Measurements from ENCODE around the gene JPH2. TPM values are rescaled to one million over a fixed set of nuclear protein-coding genes. Genes with fewer than 3 reads are reported as not detected.

Gene JPH2
- total RNA-seq, 2 donors from 2014 or later, result 78.3 to 93.5 TPM

DNA sequence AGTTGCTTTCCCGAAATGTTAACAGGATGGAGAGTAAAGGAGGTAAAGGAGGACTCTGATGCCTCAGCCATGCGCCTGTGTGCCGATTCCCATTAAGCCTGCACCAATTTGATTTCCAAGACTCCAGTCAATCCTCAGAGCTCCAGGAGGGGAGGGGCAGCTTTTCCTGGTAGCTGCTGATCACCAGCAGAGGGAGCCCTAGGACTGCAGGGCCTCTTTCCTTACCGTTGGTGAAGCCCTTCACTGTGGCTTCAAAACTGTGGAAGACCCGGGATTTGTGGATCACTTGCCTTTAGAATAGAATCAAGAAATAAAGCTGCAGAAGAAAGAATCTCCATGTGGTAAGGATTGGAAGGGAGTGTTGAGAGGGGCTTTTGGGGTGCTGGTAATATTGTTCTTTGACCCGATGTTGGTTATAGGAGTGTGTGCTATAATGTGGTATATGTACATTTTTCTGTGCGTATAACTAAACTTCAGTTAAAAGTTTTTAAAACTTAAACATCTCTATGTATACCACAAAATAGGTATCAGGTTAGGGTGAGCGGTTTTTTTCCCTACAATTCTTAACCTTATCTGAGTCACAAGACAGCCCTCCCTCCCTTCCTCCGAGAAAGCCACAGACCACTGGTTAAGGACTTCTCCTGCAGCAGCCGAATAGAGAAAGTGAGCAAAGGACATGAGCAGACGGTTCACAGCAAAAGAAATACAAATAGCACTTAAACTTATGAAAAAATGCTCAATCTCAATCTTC is 30.5 kb upstream of the JPH2 start:
- DNase-seq (peak; percentile 71), ATAC-seq (peak; percentile 68 to 77)
- intact Hi-C loops (cut with DNase I), result loop anchor here (1.0 to 10.0 kb wide), 7 partner anchors 94 to 517 kb away; partner anchors contain the start of genes FITM2 (in 2 of the 2) and TTPAL (in 1 of the 2)

DNA sequence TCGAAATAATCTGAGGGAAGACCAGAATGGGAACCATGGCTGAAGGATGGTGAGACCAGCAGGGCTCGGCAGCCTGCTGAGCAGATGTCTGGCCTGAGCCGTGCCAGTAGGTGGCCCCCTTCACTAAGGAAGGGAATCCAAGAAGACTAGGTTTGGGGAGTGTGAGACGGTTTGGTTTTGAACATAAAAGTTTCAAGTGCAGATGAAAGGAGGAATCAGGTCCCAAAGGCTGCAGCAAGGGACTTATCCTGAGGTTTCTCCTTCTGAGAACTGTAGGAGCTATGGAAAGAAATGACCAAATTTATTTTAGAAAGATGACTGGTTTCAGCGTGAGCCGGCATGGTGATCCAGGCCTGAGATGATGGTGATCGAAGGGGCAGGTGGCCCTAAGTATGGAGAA is 28.1 kb upstream of the JPH2 start:
- DNase-seq (peak; percentile 67), ATAC-seq (peak in 1 of 2 donors; percentile 21)
- intact Hi-C loops (cut with DNase I), result loop anchor here (5.0 to 10.0 kb wide), 5 partner anchors 97 to 520 kb away; partner anchors contain the start of genes FITM2 (in 1 of the 2) and TTPAL (in 1 of the 2)

DNA sequence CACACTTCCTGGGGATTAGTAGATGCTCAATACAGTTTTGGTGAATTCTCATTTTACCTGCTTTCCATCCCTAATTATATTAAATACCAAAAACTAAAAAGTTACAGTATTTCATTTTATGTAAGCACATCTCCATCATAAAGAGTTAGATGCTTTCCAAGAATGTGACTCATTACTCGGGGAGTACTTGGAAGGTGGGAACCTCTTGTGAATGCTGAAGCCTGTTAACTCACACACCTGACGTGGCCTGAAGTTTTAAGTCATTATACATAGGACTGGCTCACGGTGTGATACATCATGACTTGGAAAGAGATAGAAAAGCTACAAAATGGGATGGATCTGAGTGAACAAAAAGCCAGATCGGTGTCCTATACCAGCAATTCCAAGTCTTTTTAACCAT is 25.8 kb upstream of the JPH2 start:
- intact Hi-C loops (cut with DNase I), result loop anchor here (10.0 kb wide), 2 partner anchors 262 to 522 kb away; partner anchors contain the start of gene TTPAL (in 1 of the 2)
- DNase-seq (no peak), ATAC-seq (no peak)

DNA sequence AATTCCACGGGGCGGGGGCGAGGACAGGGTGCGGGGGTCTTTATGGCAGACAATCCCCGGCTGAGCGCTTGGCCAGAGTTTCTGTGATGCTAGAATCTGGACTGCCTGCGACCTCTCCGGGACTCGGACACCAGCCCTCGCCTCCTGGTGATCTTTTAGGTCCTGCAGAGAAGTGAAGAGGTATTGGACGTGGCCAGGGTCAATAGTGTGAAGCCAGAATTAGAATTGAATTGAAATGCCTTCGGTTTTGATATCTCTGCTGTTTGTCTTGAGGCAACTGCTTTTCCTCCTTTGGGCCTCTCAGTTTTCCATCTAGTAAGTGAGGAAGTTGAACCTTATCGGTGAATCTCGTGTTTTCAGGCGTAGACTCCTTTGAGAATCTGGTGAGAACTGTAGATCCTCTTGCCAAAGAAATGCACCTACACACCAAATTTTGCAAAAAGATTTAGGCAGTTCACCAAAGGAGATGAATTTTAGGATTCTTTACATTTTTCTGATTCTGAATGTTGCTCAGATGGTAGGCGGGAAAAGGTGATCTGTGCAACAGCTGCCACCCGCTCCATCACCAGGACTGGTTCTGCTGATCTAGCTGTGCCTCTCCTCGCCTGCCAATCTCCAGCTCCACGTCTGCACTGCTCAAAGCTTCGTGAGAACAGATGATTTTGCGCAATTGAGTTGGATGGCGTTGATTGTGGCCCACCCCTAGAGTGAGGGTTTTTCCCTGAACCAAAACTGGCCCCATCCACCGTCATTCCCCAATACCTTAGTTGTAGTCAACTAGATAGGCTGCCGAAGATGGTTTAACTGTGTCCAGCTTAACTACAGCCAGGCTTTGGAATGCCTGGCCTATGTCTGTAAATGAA is 24.4 kb upstream of the JPH2 start:
- DNase-seq (no peak), ATAC-seq (no peak)
- intact Hi-C loops (cut with DNase I), result loop anchor here (10.0 kb wide), 2 partner anchors 263 to 523 kb away; partner anchors contain the start of gene TTPAL (in 1 of the 2)

DNA sequence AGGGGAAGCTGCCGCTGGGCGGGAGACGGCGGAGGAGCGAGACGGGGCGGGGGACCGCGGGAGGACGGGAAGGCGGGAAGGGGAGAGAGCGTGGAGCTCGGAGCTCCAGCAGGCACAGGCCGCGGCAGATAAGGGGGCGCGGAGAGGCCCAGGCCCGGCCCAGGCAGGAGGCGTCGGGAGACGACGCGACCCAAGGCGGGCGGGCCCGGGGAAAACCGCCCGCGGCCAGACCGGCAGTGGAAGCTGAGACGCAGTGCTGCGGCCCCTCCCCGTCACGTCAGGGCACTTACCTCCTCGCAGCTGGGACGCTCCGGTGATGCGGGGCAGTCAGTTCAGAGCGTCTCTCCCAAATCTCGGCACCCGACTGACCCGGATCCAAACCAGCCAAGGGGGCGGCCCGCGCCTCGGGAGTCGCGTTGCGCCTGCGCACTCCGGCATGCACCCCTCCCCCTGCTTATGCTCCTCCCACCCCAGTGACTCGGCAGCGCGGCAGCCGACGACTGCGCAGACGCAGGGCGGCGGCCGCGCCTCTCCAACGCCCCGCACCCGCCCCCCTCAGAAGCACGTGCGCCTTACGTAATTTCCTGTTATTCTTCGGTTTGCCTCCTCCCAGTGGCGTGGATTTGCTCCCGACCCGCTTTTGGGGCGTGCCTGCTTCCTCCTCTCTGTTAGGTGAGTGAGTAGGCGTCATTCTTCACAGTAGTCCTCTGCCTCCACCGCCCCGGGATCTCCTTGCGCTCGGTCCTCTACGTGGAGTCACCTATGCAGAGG is 23.6 kb upstream of the JPH2 start, which contains the start of gene OSER1:
Gene OSER1, minus strand, starts transcription at position 366 of the 771 bp plus-strand sequence. CDS start 3,814 bp downstream, outside the sequence.
- peak; percentile 94 to 95 for ATAC-seq
- intact Hi-C loops (cut with DNase I), result loop anchor here (10.0 kb wide), 2 partner anchors 264 to 524 kb away; partner anchors contain the start of gene TTPAL (in 1 of the 2)
- DNase-seq, result peak; percentile 96

DNA sequence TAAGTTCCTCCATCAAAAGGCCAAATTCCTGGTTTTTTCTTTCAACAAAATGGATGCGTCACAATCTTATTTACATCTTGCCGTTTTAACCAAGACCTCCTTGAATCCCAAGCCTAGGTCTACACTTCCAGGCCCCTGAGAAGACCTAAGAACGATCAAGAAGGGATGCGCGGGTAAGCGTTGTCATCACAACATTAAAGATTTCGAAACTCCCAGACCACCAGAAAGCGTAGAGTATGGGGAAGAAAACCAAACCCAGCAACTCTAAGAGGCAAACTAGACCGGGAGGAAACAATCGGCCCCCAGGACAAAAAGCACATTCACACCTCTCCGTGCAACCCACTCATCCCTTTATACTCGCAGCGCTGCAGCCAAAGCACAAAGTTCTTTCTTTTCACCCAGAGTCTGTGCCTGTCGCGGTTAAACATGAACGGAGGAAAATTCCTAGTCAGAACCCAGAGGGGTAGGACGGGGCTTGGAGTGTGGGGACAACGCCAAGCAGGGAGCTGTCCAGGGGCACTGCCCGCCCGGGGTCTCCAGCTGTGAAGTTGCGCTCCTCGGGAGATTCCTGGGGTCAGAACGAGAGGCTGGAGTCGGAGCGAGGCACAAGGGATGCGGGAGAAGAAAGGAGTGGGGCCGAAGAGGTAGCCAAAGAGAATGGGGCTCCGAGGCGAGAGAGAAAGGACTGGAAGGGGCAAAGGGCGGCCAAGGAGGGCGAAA is 22.9 kb upstream of the JPH2 start:
- DNase-seq (peak; percentile 37), ATAC-seq (peak; percentile 10)
- intact Hi-C loops (cut with DNase I), result loop anchor here (10.0 kb wide), 2 partner anchors 265 to 525 kb away; partner anchors contain the start of gene TTPAL (in 1 of the 2)

DNA sequence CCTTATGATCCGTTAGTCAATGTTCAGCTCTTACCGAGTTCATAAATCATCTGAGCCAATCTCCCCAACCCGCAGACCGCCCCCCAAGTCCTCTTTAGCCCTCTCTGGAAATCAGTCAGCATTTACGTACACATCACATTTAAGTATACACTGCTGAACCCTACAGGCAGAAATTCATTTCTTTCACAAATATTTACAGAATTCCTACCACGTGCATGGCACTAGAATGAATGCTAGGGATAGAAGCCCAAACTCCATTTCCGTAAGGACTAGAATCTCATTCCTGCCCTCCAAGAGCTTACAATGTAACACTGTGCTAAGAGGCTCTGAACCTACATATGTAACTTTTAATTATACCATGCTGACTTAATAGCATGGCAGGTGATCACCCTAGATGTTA is 21.8 kb upstream of the JPH2 start:
- ATAC-seq, result no peak

DNA sequence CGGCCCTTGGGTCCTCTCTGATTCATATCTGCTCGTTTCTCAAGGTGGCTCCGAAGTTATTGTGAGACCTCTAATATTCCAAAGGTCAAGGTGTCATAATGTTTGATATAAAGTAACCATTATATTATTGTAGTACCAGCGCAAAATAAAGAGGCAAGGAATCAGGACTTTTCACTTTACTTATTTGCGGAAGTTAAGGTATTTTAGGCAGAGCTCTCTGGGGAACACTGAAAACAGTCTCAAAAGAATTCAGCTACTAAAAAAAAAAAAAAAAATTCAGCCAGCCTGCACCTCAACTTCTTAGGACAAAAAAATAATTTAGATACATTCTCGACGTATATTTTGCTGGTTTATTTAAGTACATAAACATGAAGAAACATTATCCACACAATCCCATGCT is 21.2 kb upstream of the JPH2 start:
- ATAC-seq, result no peak
- no peak for DNase-seq
- intact Hi-C loops (cut with DNase I), result no loop called here

More for the DNA sequence above, 21.8 kb upstream of the JPH2 start:
- no peak for DNase-seq
- intact Hi-C loops (cut with DNase I), result no loop called here

DNA sequence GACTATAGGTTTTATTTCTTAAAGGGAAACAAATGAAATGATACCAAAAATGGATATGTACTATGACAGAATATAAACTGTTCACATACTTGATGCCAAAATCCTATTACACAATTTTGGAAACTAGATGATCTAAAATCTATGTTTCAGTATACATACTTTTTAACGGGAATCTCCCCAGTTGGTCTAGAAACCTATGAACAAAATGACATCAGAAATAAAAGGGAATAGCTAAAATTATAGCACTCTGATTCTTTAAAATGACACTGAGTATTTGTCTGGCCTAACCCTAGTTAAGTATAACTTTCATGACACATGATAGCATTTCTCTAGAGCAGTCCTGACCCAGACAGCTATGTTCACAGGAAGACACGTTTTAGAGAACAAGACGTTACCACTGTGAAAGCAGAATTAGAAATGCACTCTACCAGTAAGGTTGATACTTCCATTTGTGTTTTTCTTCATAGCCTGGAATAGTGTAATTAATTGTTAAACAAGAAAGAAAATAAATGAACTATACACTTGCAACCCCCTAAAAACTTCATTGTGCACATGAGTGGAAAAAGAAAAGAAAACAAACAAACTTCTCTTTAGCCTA is 20.2 kb upstream of the JPH2 start:
- ATAC-seq (no peak), DNase-seq (no peak)
- intact Hi-C loops (cut with DNase I), result no loop called here

DNA sequence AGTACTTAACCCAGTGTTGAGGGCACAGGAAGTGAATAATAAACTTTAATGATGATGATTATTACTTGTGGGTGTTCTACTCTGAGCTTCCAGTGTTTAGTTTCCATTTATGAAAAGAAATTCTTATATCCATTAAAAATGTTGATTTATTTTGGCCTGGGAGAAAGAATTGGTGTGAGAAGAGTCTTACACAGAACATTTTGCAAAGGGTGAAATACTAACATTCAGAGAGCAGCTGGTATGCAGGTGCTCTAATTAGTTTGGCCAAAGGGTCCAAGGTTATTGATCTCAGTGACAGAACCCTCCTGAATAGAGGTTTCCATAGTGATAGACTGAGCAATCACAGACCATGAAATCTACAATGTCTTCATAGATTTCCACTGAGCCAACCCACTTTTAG is 19.1 kb upstream of the JPH2 start:
- intact Hi-C loops (cut with DNase I), result no loop called here
- ATAC-seq, result no peak

DNA sequence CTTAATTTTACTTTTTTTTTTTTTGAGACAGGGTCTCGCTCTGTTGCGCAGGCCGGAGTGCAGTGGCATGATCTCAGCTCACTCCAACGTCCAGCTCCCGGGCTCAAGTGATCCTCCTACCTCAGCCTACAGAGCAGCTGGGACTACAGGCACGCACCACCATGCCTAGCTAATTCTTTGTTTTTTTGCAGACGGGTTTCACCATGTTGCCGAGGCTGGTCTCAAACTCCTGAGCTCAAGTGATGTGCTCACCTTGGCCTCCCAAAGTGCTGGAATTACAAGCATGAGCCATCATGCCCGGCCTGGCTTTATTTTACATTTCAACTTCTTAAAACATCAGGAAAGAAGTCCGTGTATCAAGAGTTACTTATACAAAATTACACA is 17.8 kb upstream of the JPH2 start:
- intact Hi-C loops (cut with DNase I), result no loop called here

More for the DNA sequence above, 19.1 kb upstream of the JPH2 start:
- DNase-seq, result no peak

DNA sequence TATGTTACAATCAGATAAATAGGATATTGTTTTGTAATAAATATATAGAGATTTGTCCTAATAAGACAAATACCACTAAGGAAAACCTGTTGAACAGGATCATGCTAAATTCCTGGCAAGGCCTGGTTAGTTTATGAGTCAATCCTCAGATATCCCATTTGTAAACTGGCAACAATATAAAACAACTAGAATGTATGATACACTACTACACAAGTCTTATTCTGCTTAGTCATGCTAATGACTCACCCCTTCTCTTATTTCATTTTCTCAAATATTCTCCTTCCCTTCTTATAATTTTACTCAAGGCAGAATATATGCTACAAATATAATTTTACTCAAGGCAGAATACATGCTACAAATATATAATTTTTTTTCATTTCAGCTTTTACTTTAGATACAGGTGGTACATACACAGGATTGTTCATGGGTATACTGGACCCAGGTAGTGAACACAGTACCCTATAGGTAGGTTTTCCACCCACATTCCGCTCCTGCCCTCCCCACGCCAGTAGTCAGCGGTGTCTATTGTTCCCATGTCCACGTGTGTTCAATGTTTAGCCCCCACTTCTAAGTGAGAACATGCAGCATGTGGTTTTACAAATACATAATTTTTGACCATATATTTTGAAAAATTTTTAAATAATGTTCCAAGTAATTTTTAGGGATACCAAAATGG is 17.3 kb upstream of the JPH2 start:
- intact Hi-C loops (cut with DNase I), result no loop called here
- ATAC-seq (peak; percentile 59 to 94), DNase-seq (no peak)

More for the DNA sequence above, 17.8 kb upstream of the JPH2 start:
- DNase-seq, result no peak
- no peak for ATAC-seq

DNA sequence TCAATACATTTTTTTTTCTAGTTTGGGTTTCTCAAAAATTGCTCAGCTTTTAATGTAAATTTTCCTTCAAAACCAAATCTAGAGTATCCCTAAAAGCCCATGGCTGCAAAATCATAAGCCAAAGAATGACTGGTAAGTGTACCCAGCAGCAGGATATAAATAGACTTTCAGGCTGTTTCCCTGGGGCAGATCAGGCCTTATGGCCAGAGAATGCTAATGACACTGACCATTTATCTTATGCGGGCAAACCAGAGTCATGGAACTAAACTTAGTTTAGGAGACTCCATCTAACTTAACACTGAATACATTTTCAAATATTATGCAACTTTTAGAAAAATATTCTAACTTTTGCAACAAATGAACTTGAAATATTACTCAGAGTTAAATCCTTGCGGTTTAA is 16.2 kb upstream of the JPH2 start:
- ATAC-seq, result peak; percentile 71 to 84
- no peak for DNase-seq
- intact Hi-C loops (cut with DNase I), result no loop called here

DNA sequence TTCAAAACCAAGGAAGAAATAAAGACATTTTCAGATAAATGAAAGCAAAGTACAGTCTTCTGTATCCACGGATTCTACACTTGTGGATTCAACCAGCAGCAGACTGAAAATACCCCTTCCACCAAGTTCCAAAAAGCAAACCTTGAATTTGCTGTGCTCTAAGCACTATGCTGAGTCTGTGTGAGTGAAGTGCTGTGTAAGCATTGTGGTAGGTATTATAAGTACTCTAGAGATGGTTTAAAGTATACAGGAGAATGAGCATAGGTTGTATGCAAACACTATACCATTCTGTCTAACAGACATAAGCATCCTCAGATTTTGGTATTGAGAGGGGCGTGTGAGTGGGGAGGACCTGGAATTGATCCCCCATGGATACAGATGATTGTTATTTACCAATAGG is 14.0 kb upstream of the JPH2 start:
- no peak for ATAC-seq
- intact Hi-C loops (cut with DNase I), result no loop called here

DNA sequence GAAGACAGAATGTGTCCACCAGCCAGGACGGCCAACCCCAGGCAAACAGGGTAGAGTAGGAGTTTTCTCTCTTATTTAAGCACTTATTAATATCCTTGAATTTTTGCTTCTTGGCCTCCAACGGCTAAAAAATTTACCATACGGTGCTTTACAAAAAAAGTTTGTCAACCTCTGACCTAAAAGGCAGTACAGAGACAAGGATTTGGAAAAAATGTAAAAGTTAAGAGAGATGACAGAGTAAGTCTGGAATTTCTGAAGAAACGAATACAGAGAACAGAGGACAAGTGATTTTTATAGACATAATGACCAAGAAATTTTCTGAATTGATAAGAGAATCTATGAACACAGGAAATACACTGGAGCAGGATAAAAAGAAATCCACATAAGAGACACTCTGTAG is 13.4 kb upstream of the JPH2 start:
- ATAC-seq (no peak), DNase-seq (no peak)
- intact Hi-C loops (cut with DNase I), result no loop called here

More for the DNA sequence above, 14.0 kb upstream of the JPH2 start:
- DNase-seq, result no peak

DNA sequence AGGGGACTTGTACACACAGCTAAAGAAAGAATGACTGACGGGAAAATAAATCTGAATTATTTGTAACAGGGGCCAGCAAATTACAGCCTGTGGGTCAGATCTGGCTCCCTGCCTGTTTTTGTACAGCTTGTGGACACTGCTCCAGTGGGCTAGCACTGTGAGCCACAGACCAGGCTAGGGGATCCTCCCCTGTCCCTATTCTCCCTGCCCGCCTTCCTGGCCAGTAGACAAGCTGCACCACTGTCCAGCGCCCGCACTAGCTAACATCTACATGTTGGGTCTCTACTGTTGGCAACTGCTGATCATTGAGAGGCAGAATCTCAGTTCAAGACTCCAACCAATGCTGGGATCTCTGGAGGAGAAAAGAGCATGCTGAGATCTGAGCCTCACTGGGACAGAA is 12.9 kb upstream of the JPH2 start:
- ATAC-seq, result no peak
- DNase-seq, result no peak
- intact Hi-C loops (cut with DNase I), result loop anchor here in 1 of 2 donors (10.0 kb wide), 1 partner anchor 435 kb away; no protein-coding TSS in a partner anchor

DNA sequence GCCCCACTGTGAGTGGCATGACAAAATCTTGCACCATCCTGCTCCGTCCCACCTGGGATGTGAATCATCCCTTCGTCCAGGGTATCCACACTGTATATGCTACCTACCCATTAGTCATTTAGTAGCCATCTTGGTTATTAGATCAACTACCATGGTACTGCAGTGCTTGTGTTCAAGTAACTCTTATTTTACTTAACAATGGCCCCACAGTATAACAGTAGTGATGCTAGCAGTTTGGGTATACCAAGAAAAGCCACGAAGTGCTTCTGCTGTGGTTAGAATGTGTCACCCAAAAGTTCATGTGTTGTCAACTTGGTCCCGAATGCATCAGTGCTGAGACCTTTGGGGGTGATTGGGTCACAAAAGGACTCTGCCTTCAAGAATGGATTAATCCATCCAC is 11.9 kb upstream of the JPH2 start:
- DNase-seq, result no peak
- intact Hi-C loops (cut with DNase I), result loop anchor here in 1 of 2 donors (10.0 kb wide), 1 partner anchor 434 kb away; no protein-coding TSS in a partner anchor

More for the DNA sequence above, 11.9 kb upstream of the JPH2 start:
- ATAC-seq, result no peak
